SK-N-SH (cell line): ENCODE results near the gene MREG. TPM values are rescaled to one million over a fixed set of nuclear protein-coding genes. Genes with fewer than 3 reads are reported as not detected.
"Not testable (repeated sequence)": the region's sequence is repeated elsewhere in the genome, so short reads cannot be mapped to it uniquely, and the experiment has no call there.

Experiments
- CTCF ChIA-PET: fragments of 300-600, 350-600 bp; formaldehyde crosslinking; extraction: SDS; loops from one replicate; lab custom pipeline; 2021; lab: Yijun Ruan, JAX
- POLR2A ChIA-PET: fragments of 350-600 bp; sonication (Branson Sonifier 250); formaldehyde crosslinking; extraction: SDS; loops from one replicate; lab custom pipeline; 2020; ENCODE audit warnings: antibody characterized with exemption, inconsistent platforms; lab: Yijun Ruan, JAX
- DNase-seq: peaks from one replicate; pipeline ENCODE4 v3.0.0; 2012
- H2AFZ ChIP-seq: fragments of 200-600 bp; sonication (generic); 2 replicates; pipeline ENCODE4 v1.8.1; 2016; ENCODE audit warnings: antibody characterized with exemption, mild to moderate bottlenecking, low read depth
- H3F3A ChIP-seq: fragments of 200-600 bp; sonication (generic); replicated peaks from 2 replicates; pipeline ENCODE3; 2016; ENCODE audit warnings: antibody characterized with exemption, mild to moderate bottlenecking; ENCODE audit not compliant: insufficient read depth
- H3K27ac ChIP-seq, 2 experiments: fragments of 200-500 bp in 1 of 2; fragments of 200-600 bp in 1 of 2; sonication (Bioruptor generic) in 1 of 2; sonication (generic), shearing (Covaris generic) in 1 of 2; 2 replicates each; pipeline versions ENCODE4 v1.5.1 to v1.6.1; 2014 to 2016; ENCODE audit warnings: low read depth in 2 of 2, inconsistent platforms in 1 of 2, low read length in 1 of 2, mild to moderate bottlenecking in 1 of 2, mixed read lengths in 1 of 2
- H3K27me3 ChIP-seq: fragments of 200-600 bp; sonication (generic), shearing (Covaris generic); 2 replicates; pipeline ENCODE4 v1.6.1; 2016; ENCODE audit warnings: mixed run types; ENCODE audit not compliant: insufficient read depth
- H3K36me3 ChIP-seq, 2 experiments: fragments of 200-500 bp in 1 of 2; fragments of 200-600 bp in 1 of 2; sonication (Bioruptor generic) in 1 of 2; sonication (generic) in 1 of 2; replicated peaks in 1 of 2; 2 replicates each; pipeline versions ENCODE3 to v1.5.1; 2014 to 2016; ENCODE audit warnings: low read length in 1 of 2, mild to moderate bottlenecking in 1 of 2; ENCODE audit not compliant: insufficient read depth in 2 of 2, control insufficient read depth in 1 of 2
- H3K4me1 ChIP-seq, 2 experiments: fragments of 200-500 bp in 1 of 2; fragments of 200-600 bp in 1 of 2; sonication (Bioruptor generic) in 1 of 2; sonication (generic), shearing (Covaris generic) in 1 of 2; 2 replicates each; pipeline versions ENCODE4 v1.5.1 to v1.6.1; 2014 to 2016; ENCODE audit warnings: low read depth in 1 of 2, low read length in 1 of 2, mixed run types in 1 of 2; ENCODE audit not compliant: insufficient read depth in 2 of 2, control insufficient read depth in 1 of 2
- H3K4me2 ChIP-seq: fragments of 200-600 bp; sonication (generic), shearing (Covaris generic); 2 replicates; pipeline ENCODE4 v1.6.1; 2017; ENCODE audit warnings: mixed run types
- H3K4me3 ChIP-seq, 2 experiments: fragments of 200-500 bp in 1 of 2; fragments of 200-600 bp in 1 of 2; sonication (Bioruptor generic) in 1 of 2; sonication (generic), shearing (Covaris generic) in 1 of 2; 2 replicates each; pipeline versions ENCODE4 v1.5.1 to v1.8.1; 2014 to 2016; ENCODE audit warnings: low read depth in 2 of 2, inconsistent platforms in 1 of 2, low read length in 1 of 2, mild to moderate bottlenecking in 1 of 2, mixed read lengths in 1 of 2, moderate library complexity in 1 of 2
- H3K79me2 ChIP-seq: fragments of 200-600 bp; sonication (generic); 2 replicates; pipeline ENCODE4 v1.8.1; 2017; ENCODE audit warnings: mild to moderate bottlenecking; ENCODE audit not compliant: insufficient read depth
- H3K9ac ChIP-seq: fragments of 200-600 bp; sonication (generic); 2 replicates; pipeline ENCODE4 v1.6.1; 2017; ENCODE audit warnings: mixed run types
- H3K9me2 ChIP-seq: fragments of 200-600 bp; sonication (generic); 2 replicates; pipeline ENCODE4 v1.6.1; 2017; ENCODE audit warnings: mixed run types
- H3K9me3 ChIP-seq: fragments of 200-600 bp; sonication (generic); 2 replicates; pipeline ENCODE4 v1.6.1; 2017; ENCODE audit warnings: mixed run types, mild to moderate bottlenecking, moderate library complexity
- H4K20me1 ChIP-seq: fragments of 200-600 bp; sonication (generic); 2 replicates; pipeline ENCODE4 v1.6.1; 2017; ENCODE audit warnings: mild to moderate bottlenecking, mixed run types; ENCODE audit not compliant: insufficient read depth
- EP300 ChIP-seq, 2 experiments: IDR thresholded peaks; 2 replicates each; pipeline versions ENCODE4 v1.4.0 to v1.6.1; 2012; ENCODE audit warnings: borderline replicate concordance in 1 of 2, low read depth in 1 of 2, low read length in 1 of 2
- EZH2phosphoT487 ChIP-seq: fragments of 200-600 bp; sonication (generic); IDR thresholded peaks from 2 replicates; pipeline ENCODE4 v1.6.1; 2017; ENCODE audit warnings: low read depth, mixed run types, mild to moderate bottlenecking, antibody characterized with exemption, moderate library complexity, borderline replicate concordance
- IRF3 ChIP-seq: fragments of 150-350 bp; IDR thresholded peaks from 2 replicates; pipeline ENCODE4 v1.6.1; 2016; ENCODE audit warnings: mild to moderate bottlenecking, low read depth, low read length
- MAX ChIP-seq: IDR thresholded peaks from 2 replicates; pipeline ENCODE4 v1.4.0; 2012; ENCODE audit warnings: low read depth
- MXI1 ChIP-seq: IDR thresholded peaks from 2 replicates; pipeline ENCODE4 v1.6.1; 2012; ENCODE audit warnings: mild to moderate bottlenecking, low read depth, low read length, improper control_type of control experiment
- RCOR1 ChIP-seq: fragments of 150-350 bp; IDR thresholded peaks from 2 replicates; pipeline ENCODE4 v1.6.1; 2017; ENCODE audit warnings: antibody characterized with exemption, low read length
- TAF1 ChIP-seq: IDR thresholded peaks from 2 replicates; pipeline ENCODE4 v1.6.1; 2012; ENCODE audit warnings: low read depth, mild to moderate bottlenecking, low read length, moderate library complexity, borderline replicate concordance
- WGBS: methylation state at CpG from one replicate; pipeline ENCODE4 v1.1.6; 2017; ENCODE audit warnings: low lambda C conversion rate; 5-methylcytosine and 5-hydroxymethylcytosine counted together
- polyA plus RNA-seq, 3 experiments: library from polyadenylated mRNA; depleted of rRNA; stranded (reverse); fragments of >200 nt; gene quantifications; 2 replicates each; pipeline ENCODE4 v1.2.3, GENCODE V29; 2012

MREG gene
- polyA plus RNA-seq, 1 of the 3 experiments (the other 2 are of a cell fraction): 2.5 TPM

- no peaks in the 10 kb centered on the region for H3K9me2 ChIP-seq
- H3K4me3 ChIP-seq: no peak overlapping the region
- H3K27ac ChIP-seq: no peak overlapping the region
- WGBS: 90% methylated on average over 4 of the region's 4 CpGs
- H4K20me1 ChIP-seq: no peaks in the 10 kb centered on the region
- no peak overlapping the region for H2AFZ ChIP-seq
- H3K4me2 ChIP-seq: no peak overlapping the region
- no peaks in the 10 kb centered on the region for H3K9me3 ChIP-seq
- H3F3A ChIP-seq: no peaks in the 10 kb centered on the region
- no peaks in the 10 kb centered on the region for H3K36me3 ChIP-seq
- no peaks in the 10 kb centered on the region for H3K79me2 ChIP-seq
- TF ChIP-seq EP300 (IDR thresholded peaks at IDR 0.05; ENCODE audit: borderline replicate concordance in 1 of 2, low read depth in 1 of 2, low read length in 1 of 2): no peak
- no peak for TF ChIP-seq MAX
- TF ChIP-seq MXI1: no peak
- ChIA-PET CTCF (interaction anchor here (1.0 to 1.1 kb wide), 2 partner anchors 8 to 54 kb away, joined by 3 to 4 read pairs; no protein-coding TSS in a partner anchor), POLR2A (no interaction called here)
- no peak for DNase-seq
- no peak overlapping the region for H3K9ac ChIP-seq
- H3K27me3 ChIP-seq: no peaks in the 10 kb centered on the region
- H3K4me1 ChIP-seq: peaks cover 0 to 2% of the 10 kb centered on the region in 2 experiments; a peak in 2 of 4 replicates
Observed at GRCh38 chr2:215958257-215958656, 55.1 kb downstream of the MREG start.

DNA sequence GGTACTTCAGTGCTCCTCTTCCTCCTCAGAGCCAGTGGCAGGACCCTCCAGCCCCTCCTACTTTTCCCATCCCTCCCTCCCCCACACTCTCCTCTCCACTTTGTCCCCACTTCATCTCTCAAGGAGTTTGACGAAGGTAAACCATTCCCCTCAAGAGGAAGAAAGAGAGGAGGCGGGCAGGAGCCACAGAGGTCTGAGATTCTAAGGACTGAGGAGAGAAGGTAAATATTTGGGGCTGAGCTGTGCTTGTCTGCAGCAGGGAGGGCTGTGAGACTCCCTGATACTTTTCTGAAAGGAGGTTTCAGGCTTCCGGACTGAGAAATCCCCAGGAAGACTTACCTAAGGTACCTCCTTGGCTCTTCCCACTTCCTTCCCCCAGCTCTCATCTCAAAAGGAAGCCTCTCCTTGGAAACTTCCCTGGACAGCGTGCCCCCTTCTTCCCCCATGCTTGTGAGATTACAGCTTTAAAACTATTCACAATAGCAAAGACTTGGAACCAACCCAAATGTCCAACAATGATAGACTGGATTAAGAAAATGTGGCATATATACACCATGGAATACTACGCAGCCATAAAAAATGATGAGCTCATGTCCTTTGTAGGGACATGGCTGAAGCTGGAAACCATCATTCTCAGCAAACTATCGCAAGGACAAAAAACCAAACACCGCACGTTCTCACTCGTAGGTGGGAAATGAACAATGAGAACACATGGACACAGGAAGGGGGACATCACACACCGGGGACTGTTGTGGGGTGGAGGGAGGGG is 55.8 kb downstream of the MREG start:
- CTCF ChIA-PET, POLR2A ChIA-PET: not testable (repeated sequence)
- 94% methylated on average over 10 of the region's 10 CpGs for WGBS

DNA sequence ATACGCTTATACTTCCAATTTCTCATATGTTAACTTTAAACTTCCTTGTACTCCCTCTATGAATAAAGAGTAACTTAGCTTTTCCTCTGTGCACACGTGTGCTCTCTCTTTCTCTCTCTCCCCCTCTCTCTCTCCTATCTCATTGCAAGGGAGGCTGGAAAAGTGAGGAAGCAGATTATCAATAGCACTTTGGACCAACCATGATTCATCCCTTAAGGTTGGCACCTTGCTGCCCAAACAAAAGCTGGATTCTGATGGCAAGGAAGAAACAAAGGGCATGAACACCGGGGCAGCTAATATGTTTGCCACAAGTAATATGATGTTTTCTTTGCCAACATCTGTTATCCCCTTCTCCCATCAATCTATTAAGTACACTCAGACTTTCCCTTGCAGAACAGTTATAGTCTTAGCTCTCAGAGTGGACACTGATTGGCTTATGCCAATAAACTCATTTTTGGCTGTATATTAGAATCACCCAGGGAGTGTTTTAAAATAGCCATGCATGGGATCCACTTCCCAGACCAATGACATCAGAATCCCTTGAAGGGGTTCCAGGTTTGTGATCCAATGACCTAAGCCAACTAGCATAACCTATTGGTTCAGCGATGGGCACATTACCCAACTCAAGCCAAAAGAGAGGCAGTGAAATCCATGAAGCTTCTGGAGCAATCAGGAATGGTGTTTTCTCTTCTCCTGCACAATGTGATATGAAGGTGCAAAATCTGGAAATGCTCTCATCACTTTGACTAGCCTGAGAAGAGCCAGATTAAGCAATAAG is 60.3 kb downstream of the MREG start:
- CTCF ChIA-PET: interaction anchor here (0.6 to 1.4 kb wide), 2 partner anchors 8 to 22 kb away, joined by 3 read pairs; no protein-coding TSS in a partner anchor

More for the DNA sequence above, 55.8 kb downstream of the MREG start:
- DNase-seq, H3K4me3 ChIP-seq, H3K4me2 ChIP-seq, H3K27ac ChIP-seq, H3K9me3 ChIP-seq, H2AFZ ChIP-seq, H3K79me2 ChIP-seq, H3F3A ChIP-seq, H4K20me1 ChIP-seq, H3K4me1 ChIP-seq, H3K27me3 ChIP-seq, H3K9ac ChIP-seq, H3K36me3 ChIP-seq, H3K9me2 ChIP-seq: not testable (repeated sequence)

More for the DNA sequence above, 60.3 kb downstream of the MREG start:
- no peaks in the 10 kb centered on the region for H3K9me2 ChIP-seq
- no peaks in the 10 kb centered on the region for H3K9me3 ChIP-seq
- no peak overlapping the region for H3K4me2 ChIP-seq
- no peaks in the 10 kb centered on the region for H3K79me2 ChIP-seq
- H3K4me1 ChIP-seq: peaks cover 0 to 2% of the 10 kb centered on the region in 2 experiments; a peak in 2 of 4 replicates
- no peaks in the 10 kb centered on the region for H3F3A ChIP-seq
- no peaks in the 10 kb centered on the region for H4K20me1 ChIP-seq
- H3K9ac ChIP-seq: no peak overlapping the region
- TF ChIP-seq EZH2phosphoT487 (no peak), RCOR1 (no peak), TAF1 (no peak), IRF3 (no peak)
- H3K36me3 ChIP-seq: no peaks in the 10 kb centered on the region
- H3K4me3 ChIP-seq: no peak overlapping the region
- POLR2A ChIA-PET: interaction anchor here (0.6 kb wide), 1 partner anchor 52 kb away, joined by 3 read pairs; no protein-coding TSS in a partner anchor
- no peaks in the 10 kb centered on the region for H3K27me3 ChIP-seq
- WGBS: 90% methylated on average over 4 of the region's 4 CpGs
- no peak for DNase-seq
- no peak overlapping the region for H3K27ac ChIP-seq
- no peak overlapping the region for H2AFZ ChIP-seq
